HepG2 (cell line): Measurements from ENCODE around the gene SND1. TPM values are rescaled to one million over a fixed set of nuclear protein-coding genes. Genes with fewer than 3 reads are reported as not detected.

Experiments
- ATAC-seq: fragments of 200-7000 bp; cut with Tn5 transposase; 3 replicates; pipeline ENCODE4 v1.9.1; 2020; ENCODE audit warnings: mild to moderate bottlenecking, moderate library complexity
- BruUV-seq: library from RNA; stranded (reverse); fragments of 400-500 nt; replicated peaks from 2 replicates; lab custom pipeline; 2021; lab: Mats Ljungman, UMichigan
- CTCF ChIA-PET: fragments of 300-600 bp; formaldehyde crosslinking; extraction: SDS; loops from one replicate; lab custom pipeline; 2021; ENCODE audit warnings: low total read pairs, inconsistent platforms, low intra/inter-chr PET ratio; lab: Yijun Ruan, JAX
- POLR2A ChIA-PET: fragments of 350-600 bp; sonication (Branson Sonifier 250); formaldehyde crosslinking; loops from one replicate; lab custom pipeline; 2020; ENCODE audit warnings: antibody characterized with exemption, inconsistent platforms; lab: Yijun Ruan, JAX
- DNase-seq: peaks from one replicate; pipeline ENCODE4 v3.0.0-alpha.2; 2015; ENCODE audit warnings: low spot score
- FAIRE-seq: peaks from 3 replicates; lab custom pipeline; 2011; peaks lifted over from hg19 to GRCh38; lab: Jason Lieb, UNC
- H2AFZ ChIP-seq: one replicate; pipeline ENCODE4 v1.6.1; 2011; ENCODE audit warnings: low read length, inconsistent platforms
- H3K27ac ChIP-seq: fragments of 300-600 bp; 3 replicates; pipeline ENCODE4 v1.8.0; 2011; ENCODE audit warnings: mixed run types, mild to moderate bottlenecking, mixed read lengths, low read length, inconsistent platforms; ENCODE audit not compliant: insufficient read depth; ENCODE audit errors: extremely low read length
- H3K27me3 ChIP-seq, 2 experiments: fragments of 200-600 bp in 1 of 2; 2 replicates in 1 of 2; 3 replicates in 1 of 2; pipeline versions ENCODE4 v1.6.0 to v1.8.0; 2011; ENCODE audit warnings: low read length in 2 of 2, mild to moderate bottlenecking in 2 of 2, moderate library complexity in 2 of 2, inconsistent platforms in 1 of 2; ENCODE audit not compliant: insufficient read depth in 2 of 2, control insufficient read depth in 1 of 2
- H3K36me3 ChIP-seq, 2 experiments: fragments of 200-600 bp in 1 of 2; replicated peaks in 1 of 2; 2 replicates in 1 of 2; 3 replicates in 1 of 2; pipeline versions ENCODE4 v1.5.1 to v1.8.0; 2011; ENCODE audit warnings: low read length in 2 of 2, inconsistent platforms in 1 of 2; ENCODE audit not compliant: insufficient read depth in 2 of 2, control insufficient read depth in 1 of 2
- H3K4me1 ChIP-seq: 2 replicates; pipeline ENCODE4 v1.5.1; 2012; ENCODE audit warnings: low read length, inconsistent platforms; ENCODE audit not compliant: insufficient read depth
- H3K4me2 ChIP-seq: 2 replicates; pipeline ENCODE4 v1.6.0; 2011; ENCODE audit warnings: low read depth, low read length, inconsistent platforms
- H3K4me3 ChIP-seq, 3 experiments: fragments of 200-600 bp in 1 of 3; sonication (generic), shearing (Covaris generic) in 1 of 3; replicated peaks in 1 of 3; 2 replicates each; pipeline ENCODE4 v1.5.1; 2011 to 2016; ENCODE audit warnings: low read length in 3 of 3, inconsistent platforms in 2 of 3, low read depth in 2 of 3, mild to moderate bottlenecking in 2 of 3, control low read depth in 1 of 3, mixed read lengths in 1 of 3; ENCODE audit not compliant: insufficient read depth in 1 of 3
- H3K79me2 ChIP-seq: one replicate; pipeline ENCODE4 v1.6.1; 2011; ENCODE audit warnings: low read length, inconsistent platforms; ENCODE audit not compliant: insufficient read depth
- H3K9ac ChIP-seq: 2 replicates; pipeline ENCODE4 v1.6.0; 2011; ENCODE audit warnings: mild to moderate bottlenecking, low read depth, low read length, inconsistent platforms; ENCODE audit not compliant: insufficient read depth
- H3K9me3 ChIP-seq: 2 replicates; pipeline ENCODE4 v1.5.1; 2012; ENCODE audit warnings: mild to moderate bottlenecking, low read length
- H4K20me1 ChIP-seq: 2 replicates; pipeline ENCODE4 v1.6.0; 2011; ENCODE audit warnings: inconsistent platforms, mild to moderate bottlenecking, low read length, moderate library complexity; ENCODE audit not compliant: insufficient read depth
- FOSL1 ChIP-seq: sonication (generic); formaldehyde crosslinking; IDR thresholded peaks from 2 replicates; pipeline ENCODE4 v1.9.0; 2021; ENCODE audit warnings: missing genetic modification reagents, borderline replicate concordance
- KAT2B ChIP-seq: fragments of 150-350 bp; IDR thresholded peaks from 2 replicates; pipeline ENCODE4 v1.6.1; 2014; ENCODE audit warnings: low read depth, low read length, borderline replicate concordance
- MATR3 ChIP-seq: sonication (generic); formaldehyde crosslinking; IDR thresholded peaks from 2 replicates; pipeline ENCODE4 v1.4.0; 2020; ENCODE audit warnings: missing genetic modification reagents
- RXRB ChIP-seq: IDR thresholded peaks from 2 replicates; pipeline ENCODE4 v1.6.1; 2016; ENCODE audit warnings: borderline replicate concordance, missing genetic modification reagents, missing compliant biosample characterization
- SETDB1 ChIP-seq: sonication (generic); formaldehyde crosslinking; IDR thresholded peaks from 2 replicates; pipeline ENCODE4 v1.5.1; 2020; ENCODE audit warnings: missing genetic modification reagents, mild to moderate bottlenecking, borderline replicate concordance
- ZNF230 ChIP-seq: sonication (generic); formaldehyde crosslinking; IDR thresholded peaks from 2 replicates; pipeline ENCODE4 v1.4.0; 2020; ENCODE audit warnings: mild to moderate bottlenecking, missing genetic modification reagents
- ZNF274 ChIP-seq: sonication (generic); formaldehyde crosslinking; IDR thresholded peaks from 2 replicates; pipeline ENCODE4 v1.5.1; 2020; ENCODE audit warnings: mild to moderate bottlenecking, missing genetic modification reagents
- WGBS: methylation state at CpG from one replicate; pipeline ENCODE4 v1.1.6; 2017; ENCODE audit warnings: low lambda C conversion rate; 5-methylcytosine and 5-hydroxymethylcytosine counted together
- in situ Hi-C: cut with HindIII; loops from 2 replicates; pipeline ENCODE4 v1.10.0; 2017; ENCODE audit warnings: low pct_unique_long_range_greater_than_20kb; ENCODE audit not compliant: extremely low pct_ligation_motif_present
- intact Hi-C: fragments of 100-400 bp; cut with micrococcal nuclease; formaldehyde crosslinking; loops from one replicate; pipeline ENCODE4 v1.10.0; 2022; ENCODE audit not compliant: unreplicated experiment
- polyA plus RNA-seq, 8 experiments: library from polyadenylated mRNA; depleted of rRNA in 3 of 8; stranded (reverse) in 7 of 8; unstranded in 1 of 8; fragments of >200 nt; fragmentation: Illumina TruSeq in 4 of 8; extraction: Trizol in 4 of 8; gene quantifications; 2 replicates each; pipeline versions ENCODE4 v1.2.1 to v1.2.3, GENCODE V29; 2011 to 2016; ENCODE audit warnings: low read depth in 4 of 8, missing spikeins in 1 of 8, mixed read lengths in 1 of 8; ENCODE audit not compliant: insufficient read depth in 1 of 8
- total RNA-seq, 5 experiments: library from RNA; depleted of rRNA; stranded (reverse); fragments of >200 nt; fragmentation: Illumina TruSeq; extraction: Trizol; gene quantifications; 2 replicates each; pipeline ENCODE4 v1.2.3, GENCODE V29; 2016; ENCODE audit warnings: low read depth in 1 of 5
- TF ChIP-seq, protein P1 (sequence below), 2 experiments: IDR thresholded peaks; 2 replicates each; pipeline ENCODE4 v1.6.1; 2011 to 2012; ENCODE audit warnings: low read length in 2 of 2, borderline replicate concordance in 1 of 2, low read depth in 1 of 2, mild to moderate bottlenecking in 1 of 2, moderate library complexity in 1 of 2
- TF ChIP-seq, protein P2 (sequence below): sonication (generic); formaldehyde crosslinking; IDR thresholded peaks from 2 replicates; pipeline ENCODE4 v1.4.0; 2020; ENCODE audit warnings: missing genetic modification reagents
- TF ChIP-seq, protein P3 (sequence below): IDR thresholded peaks from 2 replicates; pipeline ENCODE4 v1.6.1; 2016; ENCODE audit warnings: missing compliant biosample characterization, missing genetic modification reagents, borderline replicate concordance
- TF ChIP-seq, protein P4 (sequence below): sonication (generic); formaldehyde crosslinking; IDR thresholded peaks from 2 replicates; pipeline ENCODE4 v1.4.0; 2020; ENCODE audit warnings: missing genetic modification reagents

SND1 gene
- total and polyA plus RNA-seq, 2 of the 13 experiments (the other 11 are each of a cell fraction or from before 2014, with no cell fraction given): 110 to 182 TPM

DNA sequence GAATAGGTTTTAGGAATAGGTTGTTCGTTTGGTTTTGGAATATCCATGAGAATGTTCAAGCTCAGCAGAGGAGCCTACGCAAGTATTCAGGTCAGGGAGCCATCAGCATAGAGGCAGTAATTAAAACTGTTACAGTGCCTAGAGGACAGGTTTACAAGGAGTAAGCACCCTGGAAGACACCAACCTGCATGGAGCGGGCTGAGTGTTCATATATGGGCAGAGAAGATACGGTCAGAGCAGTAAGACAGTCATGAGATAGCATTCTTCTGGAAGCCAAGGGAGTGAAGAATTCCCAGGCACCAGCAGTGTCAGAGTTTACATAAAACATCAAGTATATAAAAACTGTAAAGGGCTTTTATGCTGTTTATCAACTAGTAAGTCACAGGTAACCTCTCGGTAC is 282.7 kb downstream of the SND1 start:
- intact Hi-C loops (no loop called here), in situ Hi-C loops (no loop called here)
- CTCF ChIA-PET: no interaction called here
- H3K4me2 ChIP-seq: no peak overlapping the region
- H3K79me2 ChIP-seq: no peaks in the 10 kb centered on the region
- no peak for FAIRE-seq
- peaks cover 4% of the 10 kb centered on the region; the same call in 1 of the 2 replicates for H4K20me1 ChIP-seq
- BruUV-seq: TSS peak; percentile 6
- WGBS: 92% methylated on average over 5 of the region's 5 CpGs
- no peaks in the 10 kb centered on the region for H3K9me3 ChIP-seq
- H3K4me3 ChIP-seq: no peak overlapping the region
- H2AFZ ChIP-seq: no peak overlapping the region
- no peak for TF ChIP-seq ZNF230
- TF ChIP-seq FOSL1: no peak
- TF ChIP-seq, all 625 proteins: peak for 0
- H3K27me3 ChIP-seq: no peaks in the 10 kb centered on the region
- H3K36me3 ChIP-seq: peaks cover 14 to 77% of the 10 kb centered on the region in 2 experiments
- ATAC-seq: no peak
- H3K27ac ChIP-seq: no peak overlapping the region
- no peak for DNase-seq
- H3K4me1 ChIP-seq: no peaks in the 10 kb centered on the region
- H3K9ac ChIP-seq: no peak overlapping the region
- POLR2A ChIA-PET: no interaction called here

DNA sequence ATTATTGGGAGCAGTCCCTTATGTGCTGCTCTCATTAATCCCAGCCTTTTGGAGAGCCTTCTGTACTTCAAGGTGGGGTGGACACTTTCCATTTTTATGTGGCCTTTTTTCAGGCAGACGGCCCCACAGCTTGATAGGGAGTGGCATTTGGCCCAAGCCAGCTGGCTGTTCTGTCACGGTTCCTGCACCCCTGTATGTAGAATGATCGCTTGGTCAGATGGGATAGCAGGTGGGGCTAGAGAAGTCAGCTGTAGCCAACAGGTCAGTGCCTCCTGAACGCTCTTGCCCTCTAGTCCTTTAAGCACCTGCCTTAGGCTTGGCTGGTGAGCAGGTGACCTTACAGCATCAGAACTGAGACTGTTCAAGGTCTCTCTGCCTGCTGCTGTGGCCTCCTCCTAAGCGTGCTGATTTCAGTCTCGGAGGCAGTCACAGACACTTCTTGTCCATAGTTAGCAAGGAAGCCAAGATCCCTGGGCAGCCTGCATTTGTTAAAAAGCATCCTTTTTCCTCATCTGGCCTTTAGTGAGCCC is 283.9 kb downstream of the SND1 start:
- H2AFZ ChIP-seq: no peak overlapping the region
- no peaks in the 10 kb centered on the region for H3K79me2 ChIP-seq
- no peaks in the 10 kb centered on the region for H3K4me1 ChIP-seq
- H4K20me1 ChIP-seq: no peaks in the 10 kb centered on the region; the same call in 1 of the 2 replicates
- ATAC-seq (no peak), FAIRE-seq (no peak), DNase-seq (no peak)
- H3K36me3 ChIP-seq: peaks cover 10 to 75% of the 10 kb centered on the region in 2 experiments
- no peak overlapping the region for H3K27ac ChIP-seq
- H3K4me3 ChIP-seq: no peak overlapping the region
- no TSS peak for BruUV-seq
- no peaks in the 10 kb centered on the region for H3K27me3 ChIP-seq
- H3K4me2 ChIP-seq: no peak overlapping the region
- POLR2A ChIA-PET: no interaction called here
- in situ Hi-C loops (no loop called here), intact Hi-C loops (no loop called here)
- CTCF ChIA-PET: no interaction called here
- H3K9ac ChIP-seq: no peak overlapping the region
- WGBS: 100% methylated on average over 6 of the region's 6 CpGs
- no peaks in the 10 kb centered on the region for H3K9me3 ChIP-seq
- TF ChIP-seq MATR3 (CRISPR knock-in tag): no peak
- no peak for TF ChIP-seq RXRB (CRISPR knock-in tag)
- TF ChIP-seq, protein P1, sequence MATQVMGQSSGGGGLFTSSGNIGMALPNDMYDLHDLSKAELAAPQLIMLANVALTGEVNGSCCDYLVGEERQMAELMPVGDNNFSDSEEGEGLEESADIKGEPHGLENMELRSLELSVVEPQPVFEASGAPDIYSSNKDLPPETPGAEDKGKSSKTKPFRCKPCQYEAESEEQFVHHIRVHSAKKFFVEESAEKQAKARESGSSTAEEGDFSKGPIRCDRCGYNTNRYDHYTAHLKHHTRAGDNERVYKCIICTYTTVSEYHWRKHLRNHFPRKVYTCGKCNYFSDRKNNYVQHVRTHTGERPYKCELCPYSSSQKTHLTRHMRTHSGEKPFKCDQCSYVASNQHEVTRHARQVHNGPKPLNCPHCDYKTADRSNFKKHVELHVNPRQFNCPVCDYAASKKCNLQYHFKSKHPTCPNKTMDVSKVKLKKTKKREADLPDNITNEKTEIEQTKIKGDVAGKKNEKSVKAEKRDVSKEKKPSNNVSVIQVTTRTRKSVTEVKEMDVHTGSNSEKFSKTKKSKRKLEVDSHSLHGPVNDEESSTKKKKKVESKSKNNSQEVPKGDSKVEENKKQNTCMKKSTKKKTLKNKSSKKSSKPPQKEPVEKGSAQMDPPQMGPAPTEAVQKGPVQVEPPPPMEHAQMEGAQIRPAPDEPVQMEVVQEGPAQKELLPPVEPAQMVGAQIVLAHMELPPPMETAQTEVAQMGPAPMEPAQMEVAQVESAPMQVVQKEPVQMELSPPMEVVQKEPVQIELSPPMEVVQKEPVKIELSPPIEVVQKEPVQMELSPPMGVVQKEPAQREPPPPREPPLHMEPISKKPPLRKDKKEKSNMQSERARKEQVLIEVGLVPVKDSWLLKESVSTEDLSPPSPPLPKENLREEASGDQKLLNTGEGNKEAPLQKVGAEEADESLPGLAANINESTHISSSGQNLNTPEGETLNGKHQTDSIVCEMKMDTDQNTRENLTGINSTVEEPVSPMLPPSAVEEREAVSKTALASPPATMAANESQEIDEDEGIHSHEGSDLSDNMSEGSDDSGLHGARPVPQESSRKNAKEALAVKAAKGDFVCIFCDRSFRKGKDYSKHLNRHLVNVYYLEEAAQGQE (IDR thresholded peaks at IDR 0.05; ENCODE audit: borderline replicate concordance in 1 of 2, low read depth in 1 of 2, low read length in 2 of 2): no peak
- TF ChIP-seq KAT2B: no peak
- TF ChIP-seq, protein P2, sequence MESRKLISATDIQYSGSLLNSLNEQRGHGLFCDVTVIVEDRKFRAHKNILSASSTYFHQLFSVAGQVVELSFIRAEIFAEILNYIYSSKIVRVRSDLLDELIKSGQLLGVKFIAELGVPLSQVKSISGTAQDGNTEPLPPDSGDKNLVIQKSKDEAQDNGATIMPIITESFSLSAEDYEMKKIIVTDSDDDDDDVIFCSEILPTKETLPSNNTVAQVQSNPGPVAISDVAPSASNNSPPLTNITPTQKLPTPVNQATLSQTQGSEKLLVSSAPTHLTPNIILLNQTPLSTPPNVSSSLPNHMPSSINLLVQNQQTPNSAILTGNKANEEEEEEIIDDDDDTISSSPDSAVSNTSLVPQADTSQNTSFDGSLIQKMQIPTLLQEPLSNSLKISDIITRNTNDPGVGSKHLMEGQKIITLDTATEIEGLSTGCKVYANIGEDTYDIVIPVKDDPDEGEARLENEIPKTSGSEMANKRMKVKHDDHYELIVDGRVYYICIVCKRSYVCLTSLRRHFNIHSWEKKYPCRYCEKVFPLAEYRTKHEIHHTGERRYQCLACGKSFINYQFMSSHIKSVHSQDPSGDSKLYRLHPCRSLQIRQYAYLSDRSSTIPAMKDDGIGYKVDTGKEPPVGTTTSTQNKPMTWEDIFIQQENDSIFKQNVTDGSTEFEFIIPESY (CRISPR knock-in tag): no peak
- TF ChIP-seq, protein P3, sequence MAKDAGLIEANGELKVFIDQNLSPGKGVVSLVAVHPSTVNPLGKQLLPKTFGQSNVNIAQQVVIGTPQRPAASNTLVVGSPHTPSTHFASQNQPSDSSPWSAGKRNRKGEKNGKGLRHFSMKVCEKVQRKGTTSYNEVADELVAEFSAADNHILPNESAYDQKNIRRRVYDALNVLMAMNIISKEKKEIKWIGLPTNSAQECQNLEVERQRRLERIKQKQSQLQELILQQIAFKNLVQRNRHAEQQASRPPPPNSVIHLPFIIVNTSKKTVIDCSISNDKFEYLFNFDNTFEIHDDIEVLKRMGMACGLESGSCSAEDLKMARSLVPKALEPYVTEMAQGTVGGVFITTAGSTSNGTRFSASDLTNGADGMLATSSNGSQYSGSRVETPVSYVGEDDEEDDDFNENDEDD (CRISPR knock-in tag): no peak
- TF ChIP-seq ZNF274 (CRISPR knock-in tag): no peak
- TF ChIP-seq, protein P4, sequence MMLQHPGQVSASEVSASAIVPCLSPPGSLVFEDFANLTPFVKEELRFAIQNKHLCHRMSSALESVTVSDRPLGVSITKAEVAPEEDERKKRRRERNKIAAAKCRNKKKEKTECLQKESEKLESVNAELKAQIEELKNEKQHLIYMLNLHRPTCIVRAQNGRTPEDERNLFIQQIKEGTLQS: no peak
- TF ChIP-seq SETDB1: no peak
